ENCODE measurements around the gene CLEC4M.
"Not testable (repeated sequence)": the region's sequence is repeated elsewhere in the genome, so short reads cannot be mapped to it uniquely, and the experiment has no call there.

CLEC4M gene

DNA sequence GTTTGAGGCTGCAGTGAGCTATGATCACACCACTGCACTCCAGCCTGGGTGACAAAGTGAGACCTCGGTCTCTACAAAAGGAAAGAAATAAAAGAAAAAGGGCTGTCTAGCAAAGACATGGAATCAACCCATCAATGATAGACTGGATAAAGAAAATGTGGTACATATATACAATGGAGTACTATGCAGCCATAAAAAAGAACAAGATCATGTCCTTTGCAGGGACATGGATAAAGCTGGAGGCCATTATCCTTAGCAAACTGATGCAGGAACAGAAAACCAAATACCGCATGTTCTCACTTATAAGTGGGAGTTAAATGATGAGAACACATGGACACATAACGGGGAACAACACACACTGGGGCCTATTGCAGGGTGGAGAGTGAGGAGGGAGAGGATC is 53.0 kb downstream of the CLEC4M start:
- not testable (repeated sequence) for FAIRE-seq

DNA sequence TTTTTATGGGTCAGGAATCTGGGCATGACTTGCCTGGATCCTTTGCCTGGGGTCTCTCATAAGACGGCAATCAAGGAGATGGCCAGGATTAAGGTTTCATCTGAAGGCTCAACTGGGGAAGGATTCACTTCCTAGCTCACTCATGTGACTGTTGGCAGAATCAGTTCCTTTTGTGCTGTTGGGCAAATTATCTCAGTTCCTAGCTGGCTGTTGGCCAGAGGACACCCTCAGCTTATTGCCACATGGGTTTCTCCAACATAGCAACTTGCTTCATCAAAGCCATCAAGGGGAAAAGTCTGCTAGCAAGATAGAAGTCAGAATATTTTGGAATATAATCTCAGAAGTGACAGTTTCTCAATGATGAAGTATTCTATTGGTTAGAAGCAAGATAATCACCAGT is 54.8 kb downstream of the CLEC4M start:
- no peak for FAIRE-seq

DNA sequence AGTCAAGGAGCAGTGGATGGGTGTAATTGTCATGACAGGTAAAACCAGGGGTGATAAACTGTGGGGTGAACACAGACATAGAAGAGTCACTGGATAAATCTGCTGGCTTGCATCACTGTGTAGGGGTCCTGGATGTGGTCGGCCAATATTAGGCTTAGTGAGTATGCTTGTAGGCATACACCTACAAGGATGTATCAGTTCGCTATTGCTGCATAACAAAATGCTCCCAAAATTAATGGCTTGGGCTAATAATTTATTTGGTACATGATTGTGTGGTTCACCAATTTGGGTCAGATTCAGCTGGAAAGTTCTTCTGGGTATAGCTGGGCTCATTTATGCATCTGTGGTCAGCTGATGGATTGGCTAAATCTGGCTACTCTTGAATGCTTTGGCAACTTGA is 55.8 kb downstream of the CLEC4M start:
- no peak for FAIRE-seq

Data from colon (tissue), 2 donors.